ENCODE results near the gene GTF2B.
"Not testable (repeated sequence)": the region's sequence is repeated elsewhere in the genome, so short reads cannot be mapped to it uniquely, and the experiment has no call there.

Gene GTF2B

GRCh38 chr1:88891318-88891950 lies at the start of gene GTF2B:
TSS of gene GTF2B (minus strand) at chr1:88891567. CDS start at chr1:88891499, 68 bp downstream.
- peak; percentile 91 for DNase-seq (ENCODE audit: low spot score)

GRCh38 chr1:88938528-88938927 lies 47.2 kb upstream of the GTF2B start:
- not testable (repeated sequence) for DNase-seq (ENCODE audit: low spot score)

- no peak for DNase-seq (ENCODE audit: low spot score)
Observed at GRCh38 chr1:88936760-88937342, 45.5 kb upstream of the GTF2B start.

GRCh38 chr1:88936223-88936523 lies 44.8 kb upstream of the GTF2B start:
- no peak for DNase-seq (ENCODE audit: low spot score)

GRCh38 chr1:88935522-88936222 lies 44.3 kb upstream of the GTF2B start:
- peak; percentile 34 for DNase-seq (ENCODE audit: low spot score)

GRCh38 chr1:88930176-88930575 lies 38.8 kb upstream of the GTF2B start:
- not testable (repeated sequence) for DNase-seq (ENCODE audit: low spot score)

- DNase-seq (ENCODE audit: low spot score), result no peak
Observed at GRCh38 chr1:88923224-88923623, 31.9 kb upstream of the GTF2B start.

- no peak for DNase-seq (ENCODE audit: low spot score)
Observed at GRCh38 chr1:88922214-88922613, 30.8 kb upstream of the GTF2B start.

- DNase-seq (ENCODE audit: low spot score), result no peak
Observed at GRCh38 chr1:88920845-88921244, 29.5 kb upstream of the GTF2B start.

GRCh38 chr1:88917321-88918025 lies 26.1 kb upstream of the GTF2B start:
- no peak for DNase-seq (ENCODE audit: low spot score)

GRCh38 chr1:88916883-88917282 lies 25.5 kb upstream of the GTF2B start:
- DNase-seq (ENCODE audit: low spot score), result no peak

GRCh38 chr1:88911800-88912199 lies 20.4 kb upstream of the GTF2B start:
- DNase-seq (ENCODE audit: low spot score), result not testable (repeated sequence)

GRCh38 chr1:88911161-88911560 lies 19.8 kb upstream of the GTF2B start:
- no peak for DNase-seq (ENCODE audit: low spot score)

- no peak for DNase-seq (ENCODE audit: low spot score)
Observed at GRCh38 chr1:88910401-88910800, 19.0 kb upstream of the GTF2B start.

GRCh38 chr1:88900883-88901282 lies 9.5 kb upstream of the GTF2B start:
- no peak for DNase-seq (ENCODE audit: low spot score)

GRCh38 chr1:88897070-88897730 lies 5.8 kb upstream of the GTF2B start:
- DNase-seq (ENCODE audit: low spot score), result no peak

GRCh38 chr1:88892357-88892877 lies 1.1 kb upstream of the GTF2B start:
- no peak for DNase-seq (ENCODE audit: low spot score)

GRCh38 chr1:88891951-88892340 lies 579 bp upstream of the GTF2B start:
- no peak for DNase-seq (ENCODE audit: low spot score)

GRCh38 chr1:88890791-88891317 lies 513 bp downstream of the GTF2B start:
- DNase-seq (ENCODE audit: low spot score), result peak; percentile 40

- DNase-seq (ENCODE audit: low spot score), result no peak
Observed at GRCh38 chr1:88890131-88890530, 1.2 kb downstream of the GTF2B start.

GRCh38 chr1:88888750-88889149 lies 2.6 kb downstream of the GTF2B start:
- no peak for DNase-seq (ENCODE audit: low spot score)

- DNase-seq (ENCODE audit: low spot score), result no peak
Observed at GRCh38 chr1:88885933-88886332, 5.4 kb downstream of the GTF2B start.

All from globus pallidus (tissue), 1 donor.